C4-2B (cell line): Measurements from ENCODE around the gene PBX1.

Experiments used
- CTCF ChIP-seq: fragments of 450-650 bp; conservative IDR thresholded peaks from 2 replicates; pipeline ENCODE4 v1.5.1; 2017; ENCODE audit warnings: mild to moderate bottlenecking
- ZFX ChIP-seq: fragments of 450-650 bp; IDR thresholded peaks from 2 replicates; pipeline ENCODE4 v1.6.1; 2017

GRCh38 chr1:164693564-164694359 is 134.8 kb downstream of the PBX1 start:
- TF ChIP-seq CTCF (no peak), ZFX (no peak)
